Cardiac muscle cell (in vitro differentiated cells and primary cell): ENCODE measurements around the gene LAMC1. TPM values are rescaled to one million over a fixed set of nuclear protein-coding genes. Genes with fewer than 3 reads are reported as not detected.

Experiments
- DNase-seq, 2 donors: peaks; one replicate each; pipeline versions ENCODE4 v3.0.0 to v3.0.0-alpha.2; 2010 to 2017; ENCODE audit warnings: low read depth in 1 of 2, low spot score in 1 of 2
- H3K27ac ChIP-seq: fragments of 200-600 bp; sonication (generic); 2 replicates; pipeline ENCODE4 v1.5.1; 2016
- H3K27me3 ChIP-seq: fragments of 200-600 bp; sonication (generic); 2 replicates; pipeline ENCODE4 v1.6.0; 2016; ENCODE audit warnings: control low read depth
- H3K36me3 ChIP-seq: fragments of 200-600 bp; sonication (generic); 2 replicates; pipeline ENCODE4 v1.5.1; 2016; ENCODE audit warnings: control low read depth
- H3K4me1 ChIP-seq: fragments of 200-600 bp; sonication (generic); 2 replicates; pipeline ENCODE4 v1.8.1; 2017; ENCODE audit warnings: low read depth, mild to moderate bottlenecking, mixed run types
- H3K4me3 ChIP-seq: fragments of 200-600 bp; sonication (generic); 2 replicates; pipeline ENCODE4 v1.5.1; 2016; ENCODE audit warnings: mild to moderate bottlenecking
- H3K9me3 ChIP-seq: fragments of 200-600 bp; sonication (generic); 2 replicates; pipeline ENCODE4 v1.5.1; 2017; ENCODE audit warnings: low read depth, mild to moderate bottlenecking, control low read depth
- CTCF ChIP-seq: IDR thresholded peaks from 2 replicates; pipeline ENCODE4 v1.5.1; 2012; ENCODE audit warnings: low read depth, mild to moderate bottlenecking, low read length
- polyA plus RNA-seq: library from polyadenylated mRNA; unstranded; fragments of >200 nt; fragmentation: Nextera tagmentation; extraction: Ambion mirVana; gene quantifications from 2 replicates; pipeline ENCODE4 v1.2.1, GENCODE V29; 2016
- total RNA-seq: library from RNA; depleted of rRNA; stranded (reverse); fragments of >200 nt; gene quantifications from 2 replicates; pipeline ENCODE4 v1.2.3, GENCODE V29; 2016

Gene LAMC1
- total and polyA plus RNA-seq, 2 experiments from 2014 or later = 66.4 to 329 TPM

GRCh38 chr1:183024317-183025009 is 1.2 kb downstream of the LAMC1 start:
- Histone ChIP-seq H3K9me3 (no peaks in the 10 kb centered on the region), H3K4me3 (peak overlapping the region; percentile 61), H3K27me3 (no peaks in the 10 kb centered on the region), H3K4me1 (peaks cover 11% of the 10 kb centered on the region), H3K36me3 (no peaks in the 10 kb centered on the region), H3K27ac (no peak overlapping the region)
- TF ChIP-seq CTCF = no peak
- DNase-seq = no peak

- no peak overlapping the region for H3K27ac ChIP-seq
- no peaks in the 10 kb centered on the region for H3K27me3 ChIP-seq
- peaks cover 11% of the 10 kb centered on the region for H3K4me1 ChIP-seq
- TF ChIP-seq CTCF = no peak
- no peaks in the 10 kb centered on the region for H3K36me3 ChIP-seq
- H3K4me3 ChIP-seq = peak overlapping the region; percentile 61
- no peaks in the 10 kb centered on the region for H3K9me3 ChIP-seq
- DNase-seq = no peak
Observed at GRCh38 chr1:183025010-183025337, 1.8 kb downstream of the LAMC1 start.

GRCh38 chr1:183025782-183026774 is 2.9 kb downstream of the LAMC1 start:
- no peak for TF ChIP-seq CTCF
- H3K4me3 ChIP-seq = peak overlapping the region; percentile 61
- no peak overlapping the region for H3K27ac ChIP-seq
- no peaks in the 10 kb centered on the region for H3K36me3 ChIP-seq
- H3K4me1 ChIP-seq = peaks cover 11% of the 10 kb centered on the region
- no peaks in the 10 kb centered on the region for H3K9me3 ChIP-seq
- DNase-seq = no peak
- H3K27me3 ChIP-seq = no peaks in the 10 kb centered on the region

- Histone ChIP-seq H3K27ac (no peak overlapping the region), H3K36me3 (no peaks in the 10 kb centered on the region), H3K4me3 (no peak overlapping the region), H3K9me3 (no peaks in the 10 kb centered on the region), H3K4me1 (peaks cover 11% of the 10 kb centered on the region), H3K27me3 (no peaks in the 10 kb centered on the region)
- no peak for TF ChIP-seq CTCF
- no peak for DNase-seq
Observed at GRCh38 chr1:183027031-183027430, 3.8 kb downstream of the LAMC1 start.

- no peak overlapping the region for H3K27ac ChIP-seq
- H3K4me1 ChIP-seq = peaks cover 11% of the 10 kb centered on the region
- no peak overlapping the region for H3K4me3 ChIP-seq
- no peak for DNase-seq
- no peaks in the 10 kb centered on the region for H3K9me3 ChIP-seq
- H3K27me3 ChIP-seq = no peaks in the 10 kb centered on the region
- H3K36me3 ChIP-seq = no peaks in the 10 kb centered on the region
- TF ChIP-seq CTCF = no peak
Observed at GRCh38 chr1:183027791-183028190, 4.6 kb downstream of the LAMC1 start.
